Sigmoid colon (tissue), 3 donors: Measurements from ENCODE around the gene KRT79.

ENCODE experiments used
- CTCF ChIP-seq, 4 experiments: fragments of 450-650 bp in 3 of 4; fragments of 200-600 bp in 1 of 4; IDR thresholded peaks; one replicate each; pipeline ENCODE4 v1.5.1; 2016 to 2019; ENCODE audit warnings: antibody characterized with exemption in 4 of 4, mild to moderate bottlenecking in 3 of 4, moderate library complexity in 2 of 4
- POLR2A ChIP-seq, 2 donors: fragments of 450-650 bp; IDR thresholded peaks; one replicate each; pipeline ENCODE4 v1.6.1; 2016; ENCODE audit warnings: antibody characterized with exemption in 2 of 2, mild to moderate bottlenecking in 2 of 2, moderate library complexity in 2 of 2

GRCh38 chr12:52817699-52818238 is 16.3 kb downstream of the KRT79 start:
- TF ChIP-seq POLR2A (IDR thresholded peaks at IDR 0.05) (no peak), CTCF (IDR thresholded peaks at IDR 0.05) (no peak)
